Uterus (tissue), 2 donors: ENCODE results near the gene PPP4R1.

Experiments used
- POLR2A ChIP-seq, 2 donors: fragments of 450-650 bp; IDR thresholded peaks; one replicate each; pipeline ENCODE4 v1.6.1; 2016; ENCODE audit warnings: antibody characterized with exemption in 2 of 2, mild to moderate bottlenecking in 1 of 2, moderate library complexity in 1 of 2
- TF ChIP-seq, protein P1 (sequence below), 4 experiments: fragments of 200-600 bp in 2 of 4; fragments of 450-650 bp in 2 of 4; sonication (generic) in 2 of 4; IDR thresholded peaks; one replicate each; pipeline ENCODE4 v1.5.1; 2016 to 2019; ENCODE audit warnings: antibody characterized with exemption in 4 of 4, mild to moderate bottlenecking in 2 of 4, moderate library complexity in 1 of 4

DNA sequence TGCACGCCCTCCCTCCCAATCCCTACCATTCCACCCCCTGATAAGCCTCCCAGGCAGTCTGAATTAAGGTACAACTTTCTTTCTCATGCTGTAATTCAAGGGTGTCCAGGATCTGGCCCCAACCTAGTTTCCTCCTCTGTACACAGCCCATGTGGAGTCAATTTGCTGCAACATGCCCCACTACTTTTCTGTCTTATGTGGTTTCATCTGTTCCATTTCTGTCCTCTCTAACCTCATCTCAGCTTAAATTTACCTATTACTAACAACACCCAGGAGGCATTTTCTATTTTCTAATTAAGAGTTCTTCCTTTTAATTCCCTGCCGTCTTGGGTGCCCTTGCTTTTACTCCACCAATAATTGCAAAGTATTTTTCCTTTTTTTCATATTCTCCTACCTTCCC is 10.0 kb downstream of the PPP4R1 start:
- no peak for TF ChIP-seq POLR2A (IDR thresholded peaks at IDR 0.05)
- TF ChIP-seq, protein P1, sequence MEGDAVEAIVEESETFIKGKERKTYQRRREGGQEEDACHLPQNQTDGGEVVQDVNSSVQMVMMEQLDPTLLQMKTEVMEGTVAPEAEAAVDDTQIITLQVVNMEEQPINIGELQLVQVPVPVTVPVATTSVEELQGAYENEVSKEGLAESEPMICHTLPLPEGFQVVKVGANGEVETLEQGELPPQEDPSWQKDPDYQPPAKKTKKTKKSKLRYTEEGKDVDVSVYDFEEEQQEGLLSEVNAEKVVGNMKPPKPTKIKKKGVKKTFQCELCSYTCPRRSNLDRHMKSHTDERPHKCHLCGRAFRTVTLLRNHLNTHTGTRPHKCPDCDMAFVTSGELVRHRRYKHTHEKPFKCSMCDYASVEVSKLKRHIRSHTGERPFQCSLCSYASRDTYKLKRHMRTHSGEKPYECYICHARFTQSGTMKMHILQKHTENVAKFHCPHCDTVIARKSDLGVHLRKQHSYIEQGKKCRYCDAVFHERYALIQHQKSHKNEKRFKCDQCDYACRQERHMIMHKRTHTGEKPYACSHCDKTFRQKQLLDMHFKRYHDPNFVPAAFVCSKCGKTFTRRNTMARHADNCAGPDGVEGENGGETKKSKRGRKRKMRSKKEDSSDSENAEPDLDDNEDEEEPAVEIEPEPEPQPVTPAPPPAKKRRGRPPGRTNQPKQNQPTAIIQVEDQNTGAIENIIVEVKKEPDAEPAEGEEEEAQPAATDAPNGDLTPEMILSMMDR (IDR thresholded peaks at IDR 0.05) = no peak
